Measurements from ENCODE around the gene MEN1. TPM values are rescaled to one million over a fixed set of nuclear protein-coding genes. Genes with fewer than 3 reads are reported as not detected.
A peak's percentile ranks its signal among the peaks of the same experiment; 100 is the strongest.

The MEN1 gene
- total and polyA plus RNA-seq, 2 experiments from 2014 or later = 27.7 to 57.5 TPM

DNA sequence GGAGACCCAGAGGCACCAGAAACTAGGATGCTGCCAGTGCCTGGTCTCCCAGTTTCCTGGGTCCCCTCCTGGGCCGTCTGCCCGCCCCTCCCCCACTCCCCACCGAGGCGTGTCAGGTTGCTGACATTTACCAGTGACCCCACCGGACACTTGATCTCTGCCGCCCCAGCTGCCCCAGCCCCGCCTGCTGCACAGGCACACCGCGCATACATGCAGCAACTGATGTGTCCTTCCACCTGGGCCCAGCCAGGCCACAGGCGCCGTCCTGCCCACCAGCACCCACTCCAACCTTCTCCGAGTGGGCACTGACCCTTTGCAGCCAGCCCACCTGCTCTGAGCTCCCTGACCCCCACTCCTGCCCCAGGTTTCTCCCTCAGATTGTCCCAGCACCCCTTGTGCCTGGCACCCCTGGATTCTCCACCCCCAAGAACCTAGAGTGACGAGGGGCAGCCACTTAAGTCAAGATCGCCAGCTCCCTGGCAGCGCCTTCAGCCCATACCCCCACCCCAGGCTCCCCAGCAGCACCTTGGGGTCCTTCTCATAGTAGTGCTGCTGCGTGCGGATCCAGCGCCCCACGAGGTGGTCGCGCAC, 51.1 kb downstream of the MEN1 start:
- Histone ChIP-seq H3K36me3 (peaks cover 5% of the 10 kb centered on the region), H3K9me3 (ENCODE audit: low read depth) (no peaks in the 10 kb centered on the region), H3K4me1 (ENCODE audit: low read depth) (peaks cover 42% of the 10 kb centered on the region), H3K4me3 (peak overlapping the region; percentile 25), H3K27ac (peak overlapping the region; percentile 90), H3K27me3 (no peaks in the 10 kb centered on the region)
- TF ChIP-seq CTCF (IDR thresholded peaks at IDR 0.05; ENCODE audit: low read depth, low read length) = no peak
- DNase-seq (ENCODE audit: low read depth in 1 of 2, low spot score in 1 of 2) = peak in 1 of 2 donors; percentile 85

- Histone ChIP-seq H3K4me1 (ENCODE audit: low read depth) (peaks cover 35% of the 10 kb centered on the region), H3K27me3 (no peaks in the 10 kb centered on the region), H3K9me3 (ENCODE audit: low read depth) (no peaks in the 10 kb centered on the region), H3K36me3 (peaks cover 5% of the 10 kb centered on the region), H3K27ac (peak overlapping the region; percentile 90), H3K4me3 (peak overlapping the region; percentile 25)
- no peak for TF ChIP-seq CTCF (IDR thresholded peaks at IDR 0.05; ENCODE audit: low read depth, low read length)
- no peak for DNase-seq (ENCODE audit: low read depth in 1 of 2, low spot score in 1 of 2)
Measured at GRCh38 chr11:64758330-64759079, 51.8 kb downstream of the MEN1 start.

- H3K4me1 ChIP-seq (ENCODE audit: low read depth) = peaks cover 27% of the 10 kb centered on the region
- TF ChIP-seq CTCF (IDR thresholded peaks at IDR 0.05; ENCODE audit: low read depth, low read length) = no peak
Measured at GRCh38 chr11:64757549-64758329, 52.6 kb downstream of the MEN1 start.

DNA sequence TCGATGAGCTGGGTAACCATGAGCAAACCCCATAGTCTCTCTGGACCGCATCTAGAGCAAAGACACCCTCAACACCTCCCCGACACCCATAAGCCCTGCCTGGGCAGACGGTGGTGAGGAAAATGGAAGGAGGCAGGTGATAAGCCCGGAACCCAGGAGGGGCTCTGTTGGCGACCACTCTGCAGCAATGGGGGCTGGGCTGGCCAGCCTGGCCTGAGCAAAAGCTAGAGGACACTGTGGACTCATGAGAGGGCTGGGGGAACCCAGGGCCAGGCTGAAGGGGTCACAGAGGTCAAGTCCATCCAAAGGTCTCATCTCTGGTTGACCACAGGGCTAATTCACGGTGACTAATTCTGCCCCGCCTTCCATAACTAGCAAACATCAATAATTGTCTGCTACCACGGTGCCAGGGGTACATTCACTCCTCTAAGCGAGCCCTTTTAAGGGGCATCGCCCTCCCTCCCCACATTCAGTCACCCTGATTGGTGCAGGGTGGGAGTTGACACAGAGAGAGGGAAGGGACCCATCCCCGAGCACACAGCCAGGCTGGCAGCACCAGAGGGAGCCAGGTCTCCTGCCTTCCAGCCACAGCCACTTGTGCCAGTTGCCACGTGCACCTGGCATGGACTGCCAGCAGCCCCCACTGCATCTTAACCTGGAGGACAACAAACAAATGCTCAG, 54.5 kb downstream of the MEN1 start:
- Histone ChIP-seq H3K27me3 (no peaks in the 10 kb centered on the region), H3K4me3 (no peak overlapping the region), H3K27ac (no peak overlapping the region), H3K9me3 (ENCODE audit: low read depth) (no peaks in the 10 kb centered on the region), H3K36me3 (peaks cover 22% of the 10 kb centered on the region), H3K4me1 (ENCODE audit: low read depth) (peaks cover 19% of the 10 kb centered on the region)
- TF ChIP-seq CTCF (IDR thresholded peaks at IDR 0.05; ENCODE audit: low read depth, low read length) = no peak
- no peak for DNase-seq (ENCODE audit: low read depth in 1 of 2, low spot score in 1 of 2)

More at GRCh38 chr11:64757549-64758329, 52.6 kb downstream of the MEN1 start:
- H3K4me3 ChIP-seq = no peak overlapping the region
- H3K9me3 ChIP-seq (ENCODE audit: low read depth) = no peaks in the 10 kb centered on the region
- H3K36me3 ChIP-seq = peaks cover 10% of the 10 kb centered on the region
- no peaks in the 10 kb centered on the region for H3K27me3 ChIP-seq
- DNase-seq (ENCODE audit: low read depth in 1 of 2, low spot score in 1 of 2) = no peak
- H3K27ac ChIP-seq = peak overlapping the region; percentile 90

Measured in cardiac muscle cell (in vitro differentiated cells and primary cell).